COLO668 (cell line): ENCODE measurements around the gene CDC14B.
A peak's percentile ranks its signal among the peaks of the same experiment; 100 is the strongest.
"Not testable (repeated sequence)": the region's sequence is repeated elsewhere in the genome, so short reads cannot be mapped to it uniquely, and the experiment has no call there.

ENCODE experiments used
- DNase-seq: peaks from one replicate; lab custom pipeline; 2025; ENCODE audit not compliant: unreplicated experiment; lab: John Stamatoyannopoulos, UW

CDC14B gene

DNA sequence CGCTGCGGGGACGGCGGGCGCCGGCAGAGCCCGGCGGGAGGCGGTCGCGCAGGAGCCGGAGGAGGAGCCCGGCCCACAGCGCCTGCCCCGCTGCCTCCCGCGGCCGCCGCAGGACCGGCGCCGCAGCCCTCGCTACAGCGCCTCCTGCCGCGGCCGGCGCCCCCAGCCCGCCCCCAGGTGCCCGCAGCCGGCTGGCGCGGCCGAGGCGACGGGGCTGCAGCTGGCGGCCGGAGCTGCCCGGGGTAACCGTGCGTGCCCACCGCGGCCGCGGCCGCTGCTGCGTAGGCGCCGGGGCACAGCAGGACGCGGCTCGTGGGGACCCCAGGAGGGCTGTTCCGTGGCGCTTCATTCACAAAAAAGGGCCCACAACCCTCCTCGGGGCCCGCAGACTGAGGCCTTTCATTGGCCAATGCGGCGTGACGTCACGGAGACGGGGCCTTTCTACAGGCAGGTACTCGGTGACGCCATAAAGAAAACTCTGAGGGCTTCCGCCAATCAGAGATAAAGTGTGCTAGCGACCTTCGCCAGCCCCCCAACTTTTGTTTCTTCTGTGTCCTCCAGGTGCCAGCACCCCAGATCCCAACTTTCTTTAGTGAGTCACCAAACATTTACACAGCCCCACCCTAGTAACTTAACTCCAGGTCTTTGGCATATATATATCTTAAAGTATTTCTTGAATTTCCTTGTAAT lies at the start of gene CDC14B:
TSS of gene CDC14B (minus strand) at position 353 of the 690 bp plus-strand sequence. CDS start 465 bp downstream, outside the sequence.
- DNase-seq = peak; percentile 94

DNA sequence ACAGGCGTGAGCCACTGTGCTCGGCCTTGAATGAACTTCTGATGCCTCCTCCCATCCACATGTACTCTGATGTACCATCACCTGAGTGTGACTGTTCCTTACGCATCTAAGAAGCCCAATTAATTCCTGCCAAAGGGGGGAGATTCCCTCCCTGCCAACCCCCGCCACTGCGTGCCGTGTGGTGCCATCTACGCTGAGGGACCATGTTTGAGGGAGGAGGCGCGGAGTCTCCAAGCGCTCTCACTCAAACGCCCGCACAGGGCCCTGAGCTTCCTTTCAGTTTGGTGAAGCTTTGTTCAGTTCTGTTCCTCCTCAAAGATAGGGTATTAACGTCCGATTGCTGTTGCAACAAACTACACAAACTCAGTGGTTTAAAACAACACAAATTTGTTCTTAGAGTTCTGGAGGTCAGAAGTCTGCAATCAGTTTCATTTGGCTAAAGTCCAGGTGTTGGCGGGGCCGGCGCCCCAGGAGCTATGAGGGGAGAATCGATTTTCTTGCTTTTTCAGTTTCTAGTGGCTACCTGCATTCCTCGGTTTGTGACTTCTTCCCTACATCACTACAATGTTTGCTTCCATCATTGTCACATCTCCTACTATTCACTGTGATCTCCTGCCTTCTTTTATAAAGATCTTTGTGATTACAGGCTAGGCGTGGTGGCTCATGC lies 49.4 kb upstream of the CDC14B start:
- DNase-seq = no peak

DNA sequence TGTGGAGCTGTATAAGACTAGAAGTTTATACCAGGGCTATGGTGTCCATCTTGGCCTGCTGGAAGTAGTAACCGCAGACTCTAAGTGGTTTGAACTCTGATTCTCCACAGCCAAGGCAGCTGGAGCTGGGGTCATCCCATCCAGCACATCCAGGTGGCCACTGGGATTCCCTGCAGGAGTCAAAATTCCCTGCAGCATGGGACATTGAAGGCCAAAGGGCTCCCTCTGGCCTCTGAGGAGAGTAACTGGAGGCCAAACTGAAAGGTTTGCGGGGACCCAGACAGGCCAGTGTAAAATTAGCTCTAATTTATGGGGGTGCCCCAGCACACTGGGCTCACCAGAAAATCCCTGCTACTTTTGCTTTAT lies 47.7 kb upstream of the CDC14B start:
- no peak for DNase-seq

- not testable (repeated sequence) for DNase-seq
Measured at GRCh38 chr9:96666653-96667362, 47.2 kb upstream of the CDC14B start.

DNA sequence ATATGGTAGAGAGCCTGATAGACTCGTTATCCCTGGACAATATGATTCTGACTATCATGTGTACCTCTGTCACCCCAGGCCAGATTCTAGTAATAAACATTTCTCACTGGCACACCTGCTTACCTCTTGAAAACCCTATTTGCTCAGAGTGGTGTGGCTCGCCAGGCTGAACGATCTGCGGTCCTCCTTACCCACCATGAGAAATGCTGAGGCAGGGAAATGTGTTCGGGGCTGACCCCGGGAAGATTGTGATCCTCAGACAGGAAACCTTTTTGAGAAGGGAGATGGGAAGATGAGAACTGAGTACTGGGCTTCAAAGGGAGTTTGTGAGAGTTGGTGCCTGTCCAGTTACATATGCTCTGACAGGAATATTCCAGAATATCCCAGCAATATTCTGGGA lies 46.1 kb upstream of the CDC14B start:
- no peak for DNase-seq

- DNase-seq = no peak
Measured at GRCh38 chr9:96663506-96664120, 44.0 kb upstream of the CDC14B start.

DNA sequence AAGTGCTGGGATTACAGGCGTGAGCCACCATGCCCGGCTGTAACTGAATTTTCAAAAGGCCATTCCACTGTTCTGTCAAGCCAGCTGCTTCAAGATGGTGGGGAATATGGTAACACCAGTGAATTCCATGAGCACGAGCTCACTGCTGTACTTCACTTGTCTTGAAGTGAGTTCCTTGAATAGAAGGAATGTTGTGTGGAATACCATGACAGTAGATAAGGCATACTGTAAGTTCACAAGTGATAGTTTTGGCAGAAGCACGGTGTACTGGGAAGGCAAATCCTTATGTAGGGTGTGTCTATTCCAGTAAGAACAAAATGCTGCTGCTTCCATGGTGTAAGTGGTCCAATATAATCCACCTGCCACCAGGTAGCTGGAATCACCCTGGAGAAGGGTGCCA lies 42.1 kb upstream of the CDC14B start:
- no peak for DNase-seq

DNA sequence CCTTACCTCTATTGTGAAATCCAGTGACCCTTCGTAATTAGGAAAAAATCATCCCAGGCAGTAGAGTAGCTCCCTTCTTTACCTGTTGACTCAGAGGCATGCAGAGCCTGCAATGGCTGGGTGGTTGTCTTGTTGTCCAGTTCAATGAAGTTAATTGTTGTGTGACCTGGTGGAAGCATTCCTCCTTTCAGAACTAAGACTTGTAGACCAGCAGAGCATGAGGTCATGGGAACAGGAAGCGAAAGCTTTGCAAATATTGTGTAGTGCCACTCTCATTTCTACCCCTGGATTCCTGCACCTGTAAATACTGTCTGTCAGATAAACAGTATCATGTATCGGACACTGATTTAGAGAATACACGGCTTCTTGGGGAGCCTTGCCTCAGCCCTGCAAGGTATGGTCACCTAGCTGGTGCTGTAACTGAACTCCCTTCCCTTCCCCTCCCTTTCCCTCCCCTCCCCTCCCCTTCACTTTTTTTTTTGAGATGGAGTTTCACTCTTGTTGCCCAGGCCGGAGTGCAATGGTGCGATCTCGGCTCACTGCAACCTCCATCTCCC lies 41.1 kb upstream of the CDC14B start:
- no peak for DNase-seq

DNA sequence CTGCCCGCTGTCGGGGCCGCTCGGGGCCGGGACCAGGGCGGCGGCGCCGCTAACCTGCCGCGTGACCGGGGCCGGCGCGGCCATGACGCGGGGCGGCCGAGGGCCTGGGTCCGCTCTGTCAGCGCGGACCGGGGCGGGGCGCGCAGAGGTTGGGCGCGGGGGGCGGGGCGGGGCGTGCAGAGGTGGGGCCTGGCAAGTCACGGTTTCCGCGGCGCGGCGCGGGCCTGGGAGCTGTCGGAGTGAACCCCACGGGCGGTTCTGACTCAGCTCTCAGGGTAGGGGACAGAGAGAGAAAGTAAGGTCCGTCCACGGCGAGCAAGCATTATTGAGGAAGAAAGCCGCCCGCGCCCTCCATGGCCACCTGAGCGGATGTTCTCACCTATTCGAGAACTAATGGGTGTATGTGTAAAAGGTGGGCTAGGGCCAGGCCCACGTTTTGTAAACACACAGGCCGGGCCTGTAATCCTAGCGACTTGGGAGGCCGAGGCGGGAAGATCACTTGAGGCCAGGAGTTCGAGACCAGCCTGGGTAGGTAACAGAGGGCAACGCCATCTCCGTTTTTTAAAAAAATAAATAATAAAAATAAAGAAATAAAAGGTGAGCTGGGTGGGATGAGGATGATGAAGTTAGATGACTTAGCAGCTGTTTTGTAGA lies 35.7 kb upstream of the CDC14B start, which contains the start of gene PRXL2C:
TSS of gene PRXL2C (minus strand) at position 120 of the 654 bp plus-strand sequence. CDS start at position 84, 36 bp downstream.
- peak; percentile 84 for DNase-seq

GRCh38 chr9:96654450-96655197 lies 35.0 kb upstream of the CDC14B start:
- DNase-seq = peak; percentile 84

DNA sequence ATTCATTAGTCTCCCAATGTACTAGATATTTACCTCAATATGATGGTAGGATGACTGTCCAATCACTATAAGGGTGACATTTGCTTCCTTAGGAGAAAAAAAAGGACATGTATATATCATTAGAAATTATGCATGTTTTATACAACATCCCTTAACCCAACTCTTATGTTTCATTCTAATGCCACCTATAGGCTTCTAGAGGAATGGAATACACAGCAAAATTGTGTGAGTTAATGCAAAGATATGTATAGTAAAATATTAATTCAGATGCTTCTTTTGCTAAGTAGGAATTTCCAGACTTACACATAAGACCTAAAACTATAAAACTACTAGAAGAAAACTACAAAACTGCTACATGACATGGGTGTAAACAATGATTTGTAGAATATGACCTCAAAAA lies 32.0 kb upstream of the CDC14B start:
- no peak for DNase-seq

- no peak for DNase-seq
Measured at GRCh38 chr9:96649620-96650324, 30.1 kb upstream of the CDC14B start.

- no peak for DNase-seq
Measured at GRCh38 chr9:96646081-96646991, 26.7 kb upstream of the CDC14B start.

GRCh38 chr9:96644137-96644536 lies 24.5 kb upstream of the CDC14B start:
- DNase-seq = peak; percentile 28

- DNase-seq = no peak
Measured at GRCh38 chr9:96641514-96641913, 21.9 kb upstream of the CDC14B start.

DNA sequence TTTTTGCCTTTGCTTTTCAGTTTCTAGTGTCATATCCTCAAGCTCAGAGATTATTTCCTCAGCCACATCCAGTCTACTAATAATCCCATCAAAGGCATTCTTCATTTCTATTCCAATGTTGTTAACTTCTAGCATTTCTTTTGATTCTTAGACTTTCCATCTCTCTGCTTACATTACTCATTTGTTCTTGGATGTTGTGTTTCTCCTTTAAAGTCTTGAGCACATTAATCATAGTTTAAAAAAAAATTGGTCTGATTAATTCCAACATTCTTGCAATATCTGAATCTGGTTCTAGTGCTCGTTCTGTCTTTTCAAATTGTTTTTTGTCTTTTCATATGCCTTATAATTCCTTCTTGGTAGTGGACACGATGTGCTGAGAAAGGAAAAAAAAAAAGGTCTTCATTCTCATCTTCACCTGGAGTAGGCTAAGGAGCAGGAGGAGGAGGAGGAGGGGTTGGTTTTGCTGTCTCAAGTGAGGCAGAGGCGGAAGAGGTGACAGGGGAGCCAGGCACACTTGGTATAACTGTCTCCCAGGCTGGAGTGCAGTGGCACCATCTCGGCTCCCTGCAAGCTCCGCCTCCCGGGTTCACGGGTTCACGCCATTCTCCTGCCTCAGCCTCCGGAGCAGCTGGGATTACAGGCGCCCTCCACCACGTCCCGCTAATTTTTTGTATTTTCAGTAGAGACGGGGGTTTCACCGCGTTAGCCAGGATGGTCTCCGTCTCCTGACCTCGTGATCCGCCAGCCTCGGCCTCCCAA lies 19.1 kb upstream of the CDC14B start:
- DNase-seq = no peak

DNA sequence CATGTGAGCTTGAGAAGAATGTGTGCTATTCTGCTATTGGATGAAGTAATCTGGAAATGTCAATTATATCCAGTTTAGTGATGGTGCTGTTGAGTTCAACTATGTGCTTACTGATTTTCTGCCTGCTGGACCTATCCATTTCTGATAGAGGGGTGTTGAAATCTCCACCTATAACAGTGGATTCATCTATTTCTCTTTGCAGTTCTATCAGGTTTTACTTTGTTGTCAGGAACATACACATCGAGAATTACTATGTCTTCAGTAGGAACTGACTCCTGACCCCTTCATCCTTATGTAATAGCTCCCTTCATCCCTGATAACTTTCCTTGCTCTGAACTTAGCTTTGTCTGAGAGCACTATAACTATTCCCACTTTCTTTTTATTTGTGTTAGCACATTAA lies 16.7 kb upstream of the CDC14B start:
- no peak for DNase-seq

DNA sequence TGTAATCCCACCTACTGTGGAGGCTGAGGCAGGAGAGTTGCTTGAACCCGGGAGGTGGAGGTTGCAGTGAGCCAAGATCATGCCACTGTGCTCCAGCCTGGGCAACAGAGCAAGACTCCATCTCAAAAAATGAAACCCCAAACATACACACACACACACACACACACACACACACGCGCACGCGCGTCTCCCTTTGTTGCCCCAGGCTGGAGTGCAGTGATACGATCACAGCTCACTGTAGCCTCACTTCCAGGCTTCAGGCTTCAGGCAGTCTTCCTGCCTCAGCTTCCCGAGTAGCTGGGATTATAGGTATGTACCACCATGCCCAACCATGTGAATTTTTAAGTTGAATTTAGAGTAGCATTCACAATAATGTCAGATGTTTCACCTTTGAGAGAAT lies 13.9 kb upstream of the CDC14B start:
- not testable (repeated sequence) for DNase-seq
